Left renal cortex interstitium (tissue), 4 donors: Measurements from ENCODE around the gene CNP. TPM values are rescaled to one million over a fixed set of nuclear protein-coding genes. Genes with fewer than 3 reads are reported as not detected.

Experiments used
- DNase-seq, 4 donors: peaks; one replicate each; pipeline ENCODE4 v3.0.0-alpha.2; 2013; ENCODE audit warnings: low read depth in 4 of 4, low spot score in 2 of 4, missing footprints in 1 of 4
- polyA plus RNA-seq, 4 donors: library from polyadenylated mRNA; unstranded; fragments of 120-200 nt; gene quantifications; one replicate each; pipeline ENCODE4 v1.2.1, GENCODE V29; 2013; ENCODE audit not compliant: insufficient read length in 4 of 4

Gene CNP
- polyA plus RNA-seq, 4 donors: 64.6 to 87.5 (median 73.3) TPM

GRCh38 chr17:41971721-41972523 is 5.3 kb downstream of the CNP start:
- no peak for DNase-seq

GRCh38 chr17:41972571-41973407 is 6.2 kb downstream of the CNP start:
- DNase-seq: no peak

GRCh38 chr17:41973408-41973811 is 6.8 kb downstream of the CNP start:
- no peak for DNase-seq

GRCh38 chr17:41974031-41974430 is 7.4 kb downstream of the CNP start:
- DNase-seq: no peak

- no peak for DNase-seq
Observed at GRCh38 chr17:41974658-41975057, 8.1 kb downstream of the CNP start.

GRCh38 chr17:41975099-41976083 is 8.8 kb downstream of the CNP start:
- no peak for DNase-seq

- DNase-seq: no peak
Observed at GRCh38 chr17:41976142-41976768, 9.7 kb downstream of the CNP start.

GRCh38 chr17:41977991-41978390 is 11.4 kb downstream of the CNP start:
- no peak for DNase-seq

GRCh38 chr17:41982026-41982760 is 15.6 kb downstream of the CNP start:
- DNase-seq: no peak

- no peak for DNase-seq
Observed at GRCh38 chr17:41984454-41984853, 17.9 kb downstream of the CNP start.

- no peak for DNase-seq
Observed at GRCh38 chr17:41985919-41986318, 19.3 kb downstream of the CNP start.

- DNase-seq: no peak
Observed at GRCh38 chr17:41986634-41987033, 20.0 kb downstream of the CNP start.

- DNase-seq: no peak
Observed at GRCh38 chr17:41987642-41988041, 21.0 kb downstream of the CNP start.

GRCh38 chr17:41988418-41988817 is 21.8 kb downstream of the CNP start:
- DNase-seq: no peak

GRCh38 chr17:41989702-41990419 is 23.3 kb downstream of the CNP start:
- DNase-seq: no peak

- DNase-seq: no peak
Observed at GRCh38 chr17:41992576-41992975, 26.0 kb downstream of the CNP start.

- no peak for DNase-seq
Observed at GRCh38 chr17:41996855-41997164, 30.2 kb downstream of the CNP start.

- no peak for DNase-seq
Observed at GRCh38 chr17:41998497-41998896, 31.9 kb downstream of the CNP start.
